ENCODE measurements around the gene FRMD1. TPM values are rescaled to one million over a fixed set of nuclear protein-coding genes. Genes with fewer than 3 reads are reported as not detected.

The FRMD1 gene
- total RNA-seq, 4 donors from 2014 or later: 0.13 TPM; not detected in 3

- Histone ChIP-seq H3K9me3 (no peaks in the 10 kb centered on the region), H3K36me3 (no peaks in the 10 kb centered on the region), H3K4me3 (replicated peaks in 1 of 3) (no peak overlapping the region), H3K27ac (no peak overlapping the region), H3K27me3 (no peaks in the 10 kb centered on the region), H3K4me1 (peaks cover 0 to 21% of the 10 kb centered on the region in 2 donors)
- WGBS, 2 donors: 75 to 79% methylated on average over 2 to 20 of the region's 27 CpGs
- intact Hi-C loops (cut with DNase I): no loop called here
- TF ChIP-seq, protein P1, sequence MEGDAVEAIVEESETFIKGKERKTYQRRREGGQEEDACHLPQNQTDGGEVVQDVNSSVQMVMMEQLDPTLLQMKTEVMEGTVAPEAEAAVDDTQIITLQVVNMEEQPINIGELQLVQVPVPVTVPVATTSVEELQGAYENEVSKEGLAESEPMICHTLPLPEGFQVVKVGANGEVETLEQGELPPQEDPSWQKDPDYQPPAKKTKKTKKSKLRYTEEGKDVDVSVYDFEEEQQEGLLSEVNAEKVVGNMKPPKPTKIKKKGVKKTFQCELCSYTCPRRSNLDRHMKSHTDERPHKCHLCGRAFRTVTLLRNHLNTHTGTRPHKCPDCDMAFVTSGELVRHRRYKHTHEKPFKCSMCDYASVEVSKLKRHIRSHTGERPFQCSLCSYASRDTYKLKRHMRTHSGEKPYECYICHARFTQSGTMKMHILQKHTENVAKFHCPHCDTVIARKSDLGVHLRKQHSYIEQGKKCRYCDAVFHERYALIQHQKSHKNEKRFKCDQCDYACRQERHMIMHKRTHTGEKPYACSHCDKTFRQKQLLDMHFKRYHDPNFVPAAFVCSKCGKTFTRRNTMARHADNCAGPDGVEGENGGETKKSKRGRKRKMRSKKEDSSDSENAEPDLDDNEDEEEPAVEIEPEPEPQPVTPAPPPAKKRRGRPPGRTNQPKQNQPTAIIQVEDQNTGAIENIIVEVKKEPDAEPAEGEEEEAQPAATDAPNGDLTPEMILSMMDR (IDR thresholded peaks at IDR 0.05): no peak
- no peak for DNase-seq
These were observed 28.7 kb downstream of the FRMD1 start for GRCh38 chr6:168050225-168050880.

DNA sequence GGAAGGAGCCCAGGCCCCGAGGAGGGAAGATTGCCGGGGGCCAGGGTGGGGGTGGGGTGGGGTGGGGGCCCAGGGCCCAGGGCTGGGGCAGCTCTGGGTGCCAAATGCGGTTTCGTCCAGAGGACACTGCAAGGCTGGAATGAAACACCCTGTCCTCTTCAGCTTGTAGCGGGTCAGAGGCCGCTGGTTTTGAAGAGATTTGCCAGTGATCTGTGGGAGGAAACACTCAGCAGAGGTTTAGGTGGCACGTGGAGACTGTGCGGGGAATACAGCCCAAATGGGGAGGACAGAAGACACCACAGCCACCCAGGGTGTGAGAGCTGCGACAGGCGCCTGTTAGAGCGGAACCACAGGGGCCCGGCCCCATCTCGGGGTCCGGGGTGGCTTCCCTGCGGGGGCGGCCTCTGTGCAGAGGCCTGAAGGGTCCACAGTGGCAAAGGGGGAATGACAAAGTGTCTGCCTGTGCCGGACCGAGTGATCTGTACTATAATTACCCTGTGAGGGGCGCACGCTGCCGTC, 29.2 kb downstream of the FRMD1 start:
- no peak for TF ChIP-seq POLR2A (IDR thresholded peaks at IDR 0.05)
- TF ChIP-seq, protein P1 (IDR thresholded peaks at IDR 0.05): no peak
- Histone ChIP-seq H3K27ac (no peak overlapping the region), H3K4me1 (peaks cover 0 to 17% of the 10 kb centered on the region in 2 donors), H3K9me3 (no peaks in the 10 kb centered on the region), H3K27me3 (no peaks in the 10 kb centered on the region), H3K36me3 (no peaks in the 10 kb centered on the region), H3K4me3 (replicated peaks in 1 of 3) (no peak overlapping the region)
- 76 to 85% methylated on average over 13 to 21 of the region's 21 CpGs for WGBS, 2 donors
- no peak for DNase-seq
- intact Hi-C loops (cut with DNase I): no loop called here

DNA sequence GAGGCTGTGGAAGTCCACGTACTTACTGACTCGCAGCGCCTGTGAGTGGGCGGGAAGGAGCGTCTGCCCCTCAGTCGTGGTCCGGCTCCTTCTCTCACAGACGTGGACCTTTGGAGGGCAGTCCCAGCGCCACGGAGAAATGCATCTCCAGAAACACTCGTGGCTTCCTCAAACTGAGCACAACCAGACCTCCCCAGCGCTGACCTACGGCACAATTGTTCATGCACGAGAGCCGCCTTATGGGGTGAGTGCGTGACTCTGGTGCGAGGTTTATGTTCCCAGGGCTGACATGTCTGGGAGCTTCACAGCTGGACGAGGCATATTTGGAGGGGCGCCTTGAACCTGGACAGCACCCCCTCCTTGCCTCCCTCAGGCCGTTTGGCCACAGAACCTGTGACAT, 29.7 kb downstream of the FRMD1 start:
- Histone ChIP-seq H3K4me1 (peaks cover 0 to 13% of the 10 kb centered on the region in 2 donors), H3K36me3 (no peaks in the 10 kb centered on the region), H3K4me3 (replicated peaks in 1 of 3) (no peak overlapping the region), H3K27me3 (no peaks in the 10 kb centered on the region), H3K9me3 (no peaks in the 10 kb centered on the region), H3K27ac (no peak overlapping the region)
- intact Hi-C loops (cut with DNase I): no loop called here
- 89 to 93% methylated on average over 16 to 20 of the region's 20 CpGs for WGBS, 2 donors
- TF ChIP-seq, protein P1 (IDR thresholded peaks at IDR 0.05): no peak
- TF ChIP-seq POLR2A (IDR thresholded peaks at IDR 0.05): no peak
- no peak for DNase-seq

- no peaks in the 10 kb centered on the region for H3K27me3 ChIP-seq
- no peak overlapping the region for H3K27ac ChIP-seq
- peaks cover 0 to 9% of the 10 kb centered on the region in 2 donors for H3K4me1 ChIP-seq
- WGBS, 2 donors: 94 to 97% methylated on average over 4 to 10 of the region's 10 CpGs
- H3K4me3 ChIP-seq (replicated peaks in 1 of 3): no peak overlapping the region
- no peak for TF ChIP-seq POLR2A (IDR thresholded peaks at IDR 0.05)
- TF ChIP-seq, protein P1 (IDR thresholded peaks at IDR 0.05): no peak
- H3K9me3 ChIP-seq: no peaks in the 10 kb centered on the region
- no peaks in the 10 kb centered on the region for H3K36me3 ChIP-seq
- no peak for DNase-seq
- intact Hi-C loops (cut with DNase I): no loop called here
These were observed 30.3 kb downstream of the FRMD1 start for GRCh38 chr6:168048724-168049025.

DNA sequence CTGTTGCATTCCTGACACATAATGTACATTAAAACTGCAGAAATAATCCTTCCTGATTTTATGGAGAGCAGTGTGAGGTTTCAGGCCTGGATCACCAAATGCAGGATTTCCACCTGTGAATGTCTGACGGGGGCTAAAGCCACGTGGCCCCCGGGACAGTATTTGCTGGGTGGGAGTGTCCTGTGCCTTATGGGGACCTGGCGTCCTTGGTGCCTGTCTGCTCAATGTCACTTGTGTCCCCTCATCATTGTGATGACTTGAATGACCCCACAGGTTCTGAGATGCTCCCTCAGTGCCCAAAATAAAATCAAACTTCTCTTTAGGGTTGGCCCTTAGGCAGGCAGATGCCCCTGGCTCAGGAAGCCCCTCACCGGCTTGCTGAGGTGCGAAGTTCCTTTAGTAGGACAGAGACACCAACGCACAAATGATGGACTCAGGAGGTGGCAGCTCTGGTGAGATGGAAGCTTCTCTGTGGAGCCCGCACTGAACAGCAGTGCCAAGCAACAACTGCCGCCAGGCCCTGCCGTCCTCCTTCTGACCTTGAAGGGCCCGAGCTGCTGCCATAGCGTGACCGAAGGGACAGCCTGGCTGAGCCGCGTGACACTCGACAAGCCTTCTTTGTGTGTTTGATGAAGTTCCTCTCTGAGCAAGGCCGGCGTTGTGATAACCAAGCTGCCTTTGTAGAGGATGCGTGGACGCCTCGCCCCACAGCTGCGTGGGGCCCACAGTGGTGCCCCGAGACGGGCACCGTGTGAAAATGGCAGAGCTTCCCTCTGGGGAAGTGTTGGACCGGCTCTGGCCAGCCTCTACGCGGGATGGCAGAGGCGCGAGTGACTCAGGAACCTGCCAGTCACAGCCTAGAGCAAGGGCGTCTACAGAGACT, 30.9 kb downstream of the FRMD1 start:
- Histone ChIP-seq H3K27me3 (no peaks in the 10 kb centered on the region), H3K4me3 (replicated peaks in 1 of 3) (no peak overlapping the region), H3K9me3 (no peaks in the 10 kb centered on the region), H3K4me1 (peaks cover 0 to 9% of the 10 kb centered on the region in 2 donors), H3K27ac (no peak overlapping the region), H3K36me3 (no peaks in the 10 kb centered on the region)
- intact Hi-C loops (cut with DNase I): no loop called here
- 85 to 94% methylated on average over 19 to 29 of the region's 31 CpGs for WGBS, 2 donors
- TF ChIP-seq, protein P1 (IDR thresholded peaks at IDR 0.05): no peak
- TF ChIP-seq POLR2A (IDR thresholded peaks at IDR 0.05): no peak
- DNase-seq: no peak
